DMS53 treated with DMSO at 0.1 percent for 48 hours (cell line): ENCODE measurements around the gene DENND1B.
A peak's percentile ranks its signal among the peaks of the same experiment; 100 is the strongest.

Source experiments
- DNase-seq: peaks from one replicate; lab custom pipeline; 2025; ENCODE audit not compliant: unreplicated experiment; lab: John Stamatoyannopoulos, UW

Gene DENND1B

GRCh38 chr1:197472141-197472540 lies 303.1 kb downstream of the DENND1B start:
- no peak for DNase-seq

GRCh38 chr1:197471248-197471985 lies 303.9 kb downstream of the DENND1B start:
- DNase-seq = no peak

GRCh38 chr1:197470330-197470729 lies 304.9 kb downstream of the DENND1B start:
- no peak for DNase-seq

GRCh38 chr1:197469620-197470210 lies 305.6 kb downstream of the DENND1B start:
- DNase-seq = no peak

GRCh38 chr1:197468543-197469175 lies 306.6 kb downstream of the DENND1B start:
- no peak for DNase-seq

- no peak for DNase-seq
These were observed 307.4 kb downstream of the DENND1B start for GRCh38 chr1:197467881-197468280.

GRCh38 chr1:197466813-197467212 lies 308.5 kb downstream of the DENND1B start:
- DNase-seq = no peak

- no peak for DNase-seq
These were observed 309.6 kb downstream of the DENND1B start for GRCh38 chr1:197465528-197466327.

GRCh38 chr1:197464044-197464443 lies 311.2 kb downstream of the DENND1B start:
- no peak for DNase-seq

GRCh38 chr1:197463142-197463541 lies 312.1 kb downstream of the DENND1B start:
- peak; percentile 58 for DNase-seq

- DNase-seq = no peak
These were observed 312.7 kb downstream of the DENND1B start for GRCh38 chr1:197462539-197462938.
